ENCODE data around the gene MED12L. TPM values are rescaled to one million over a fixed set of nuclear protein-coding genes. Genes with fewer than 3 reads are reported as not detected.

Gene MED12L
- total RNA-seq, 4 donors from 2014 or later = 0.08 to 1.5 (median 0.19) TPM

- H3K9me3 ChIP-seq = no peaks in the 10 kb centered on the region
- no peak for DNase-seq
- TF ChIP-seq POLR2A (IDR thresholded peaks at IDR 0.05) (no peak), CTCF (IDR thresholded peaks at IDR 0.05) (no peak)
- WGBS, 2 donors = 71 to 79% methylated on average over 1 of the region's 1 CpG
- H3K27ac ChIP-seq = no peak overlapping the region
- no peaks in the 10 kb centered on the region for H3K36me3 ChIP-seq
- intact Hi-C loops (cut with DNase I) = no loop called here
- H3K27me3 ChIP-seq = no peaks in the 10 kb centered on the region
- no peak overlapping the region for H3K4me3 ChIP-seq
- no peaks in the 10 kb centered on the region for H3K4me1 ChIP-seq
These were observed 105.6 kb downstream of the MED12L start for GRCh38 chr3:151191095-151191494.

GRCh38 chr3:151192545-151192944 is 107.1 kb downstream of the MED12L start:
- intact Hi-C loops (cut with DNase I) = no loop called here
- no peaks in the 10 kb centered on the region for H3K4me1 ChIP-seq
- 88 to 90% methylated on average over 6 of the region's 6 CpGs for WGBS, 2 donors

GRCh38 chr3:151195826-151196225 is 110.4 kb downstream of the MED12L start:
- no peak for DNase-seq
- intact Hi-C loops (cut with DNase I) = no loop called here
- H3K4me1 ChIP-seq = no peaks in the 10 kb centered on the region
- H3K27ac ChIP-seq = no peak overlapping the region
- no peak for TF ChIP-seq POLR2A (IDR thresholded peaks at IDR 0.05)
- TF ChIP-seq CTCF (IDR thresholded peaks at IDR 0.05) = no peak
- H3K4me3 ChIP-seq = no peak overlapping the region
- H3K9me3 ChIP-seq = no peaks in the 10 kb centered on the region
- H3K27me3 ChIP-seq = no peaks in the 10 kb centered on the region
- 63 to 68% methylated on average over 1 of the region's 1 CpG for WGBS, 2 donors
- H3K36me3 ChIP-seq = no peaks in the 10 kb centered on the region

More at GRCh38 chr3:151192545-151192944, 107.1 kb downstream of the MED12L start:
- Histone ChIP-seq H3K27ac (no peak overlapping the region), H3K27me3 (no peaks in the 10 kb centered on the region), H3K4me3 (no peak overlapping the region), H3K36me3 (no peaks in the 10 kb centered on the region), H3K9me3 (no peaks in the 10 kb centered on the region)
- DNase-seq = no peak
- no peak for TF ChIP-seq CTCF (IDR thresholded peaks at IDR 0.05)
- TF ChIP-seq POLR2A (IDR thresholded peaks at IDR 0.05) = no peak

GRCh38 chr3:151196434-151196833 is 111.0 kb downstream of the MED12L start:
- intact Hi-C loops (cut with DNase I) = no loop called here
- no peaks in the 10 kb centered on the region for H3K4me1 ChIP-seq
- H3K4me3 ChIP-seq = no peak overlapping the region
- no peaks in the 10 kb centered on the region for H3K27me3 ChIP-seq
- H3K36me3 ChIP-seq = no peaks in the 10 kb centered on the region
- TF ChIP-seq POLR2A (IDR thresholded peaks at IDR 0.05) (no peak), CTCF (IDR thresholded peaks at IDR 0.05) (no peak)
- no peak for DNase-seq
- no peak overlapping the region for H3K27ac ChIP-seq
- no peaks in the 10 kb centered on the region for H3K9me3 ChIP-seq

GRCh38 chr3:151197228-151197627 is 111.8 kb downstream of the MED12L start:
- Histone ChIP-seq H3K27ac (no peak overlapping the region), H3K36me3 (no peaks in the 10 kb centered on the region), H3K4me1 (no peaks in the 10 kb centered on the region), H3K27me3 (no peaks in the 10 kb centered on the region), H3K9me3 (no peaks in the 10 kb centered on the region), H3K4me3 (no peak overlapping the region)
- intact Hi-C loops (cut with DNase I) = no loop called here
- TF ChIP-seq CTCF (IDR thresholded peaks at IDR 0.05) (no peak), POLR2A (IDR thresholded peaks at IDR 0.05) (no peak)
- 98% methylated on average over 5 to 8 of the region's 8 CpGs for WGBS, 2 donors
- no peak for DNase-seq

All from esophagus squamous epithelium (tissue), 5 donors.